GM10248 (cell line): ENCODE measurements around the gene TEN1.
"Not testable (repeated sequence)": the region's sequence is repeated elsewhere in the genome, so short reads cannot be mapped to it uniquely, and the experiment has no call there.

Source experiments
- CTCF ChIA-PET: fragments of 300-600 bp; sonication (Branson Sonifier 250); formaldehyde crosslinking; extraction: SDS; loops from one replicate; lab custom pipeline; 2021; ENCODE audit warnings: antibody characterized with exemption; lab: Yijun Ruan, JAX
- POLR2A ChIA-PET: fragments of 350-650 bp; sonication (Branson Sonifier 250); formaldehyde crosslinking; extraction: SDS; loops from one replicate; lab custom pipeline; 2020; ENCODE audit warnings: antibody characterized with exemption; lab: Yijun Ruan, JAX
- DNase-seq: peaks from one replicate; pipeline ENCODE4 v3.0.0; 2012; ENCODE audit errors: extremely low spot score
- TF ChIP-seq, protein P1 (sequence below): IDR thresholded peaks from 2 replicates; pipeline ENCODE4 v1.5.1; 2012; ENCODE audit warnings: mild to moderate bottlenecking, low read depth; ENCODE audit errors: extremely low read depth, missing control alignments, control extremely low read depth

The TEN1 gene

GRCh38 chr17:75959051-75959838 is 19.8 kb upstream of the TEN1 start:
- TF ChIP-seq, protein P1, sequence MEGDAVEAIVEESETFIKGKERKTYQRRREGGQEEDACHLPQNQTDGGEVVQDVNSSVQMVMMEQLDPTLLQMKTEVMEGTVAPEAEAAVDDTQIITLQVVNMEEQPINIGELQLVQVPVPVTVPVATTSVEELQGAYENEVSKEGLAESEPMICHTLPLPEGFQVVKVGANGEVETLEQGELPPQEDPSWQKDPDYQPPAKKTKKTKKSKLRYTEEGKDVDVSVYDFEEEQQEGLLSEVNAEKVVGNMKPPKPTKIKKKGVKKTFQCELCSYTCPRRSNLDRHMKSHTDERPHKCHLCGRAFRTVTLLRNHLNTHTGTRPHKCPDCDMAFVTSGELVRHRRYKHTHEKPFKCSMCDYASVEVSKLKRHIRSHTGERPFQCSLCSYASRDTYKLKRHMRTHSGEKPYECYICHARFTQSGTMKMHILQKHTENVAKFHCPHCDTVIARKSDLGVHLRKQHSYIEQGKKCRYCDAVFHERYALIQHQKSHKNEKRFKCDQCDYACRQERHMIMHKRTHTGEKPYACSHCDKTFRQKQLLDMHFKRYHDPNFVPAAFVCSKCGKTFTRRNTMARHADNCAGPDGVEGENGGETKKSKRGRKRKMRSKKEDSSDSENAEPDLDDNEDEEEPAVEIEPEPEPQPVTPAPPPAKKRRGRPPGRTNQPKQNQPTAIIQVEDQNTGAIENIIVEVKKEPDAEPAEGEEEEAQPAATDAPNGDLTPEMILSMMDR = no peak
- no peak for DNase-seq
- ChIA-PET POLR2A (no interaction called here), CTCF (interaction anchor here (1.0 to 1.4 kb wide), 2 partner anchors 41 to 54 kb away, joined by 3 to 4 read pairs; no protein-coding TSS in a partner anchor)

GRCh38 chr17:75959839-75960511 is 19.1 kb upstream of the TEN1 start:
- TF ChIP-seq, protein P1 = no peak
- ChIA-PET POLR2A (interaction anchor here (0.9 kb wide), 1 partner anchor 177 kb away, joined by 8 read pairs; no protein-coding TSS in a partner anchor), CTCF (interaction anchor here (1.0 to 1.4 kb wide), 4 partner anchors 10 to 55 kb away, joined by 3 to 4 read pairs (median 4); no protein-coding TSS in a partner anchor)
- DNase-seq = no peak

DNA sequence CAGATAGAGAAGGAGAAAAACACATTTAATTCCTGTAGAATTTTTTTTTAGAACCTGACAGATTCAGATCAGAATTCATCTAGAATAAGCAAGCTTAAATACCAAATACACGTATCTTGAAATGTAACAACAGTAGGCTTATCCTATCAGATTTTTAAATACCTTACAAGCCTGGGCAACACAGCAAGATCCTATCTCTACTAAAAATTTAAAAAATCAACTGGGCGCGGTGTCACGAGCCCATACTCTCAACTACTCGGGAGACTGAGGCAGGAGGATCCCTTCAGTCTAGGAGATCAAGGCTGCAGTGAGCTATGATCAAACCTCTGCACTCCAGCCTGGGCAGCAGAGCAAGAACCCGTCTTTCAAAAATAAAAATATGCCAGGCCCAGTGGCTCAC is 13.6 kb upstream of the TEN1 start:
- ChIA-PET CTCF (interaction anchor here (1.3 to 1.4 kb wide), 3 partner anchors 35 to 69 kb away, joined by 3 read pairs; partner anchors contain the start of gene TRIM65), POLR2A (no interaction called here)
- TF ChIP-seq, protein P1 = no peak
- no peak for DNase-seq

GRCh38 chr17:75969044-75969443 is 10.0 kb upstream of the TEN1 start:
- POLR2A ChIA-PET = not testable (repeated sequence)

GRCh38 chr17:75970011-75970523 is 9.0 kb upstream of the TEN1 start:
- DNase-seq = no peak
- ChIA-PET CTCF (interaction anchor here (1.1 kb wide), 1 partner anchor 30 kb away, joined by 4 read pairs; no protein-coding TSS in a partner anchor), POLR2A (no interaction called here)
- TF ChIP-seq, protein P1 = no peak

More at GRCh38 chr17:75969044-75969443, 10.0 kb upstream of the TEN1 start:
- CTCF ChIA-PET, DNase-seq: not testable (repeated sequence)

- DNase-seq = no peak
- ChIA-PET CTCF (interaction anchor here (1.1 kb wide), 1 partner anchor 29 kb away, joined by 4 read pairs; no protein-coding TSS in a partner anchor), POLR2A (no interaction called here)
- TF ChIP-seq, protein P1 = no peak
These were observed 8.4 kb upstream of the TEN1 start for GRCh38 chr17:75970626-75971025.

- CTCF ChIA-PET, DNase-seq: not testable (repeated sequence)
- POLR2A ChIA-PET = interaction anchor here (0.7 kb wide), 1 partner anchor 11 kb away, joined by 4 read pairs; no protein-coding TSS in a partner anchor
These were observed 3.9 kb upstream of the TEN1 start for GRCh38 chr17:75975187-75975586.
